Transverse colon (tissue), 4 donors: ENCODE results near the gene DMAP1.

Experiments
- CTCF ChIP-seq, 5 experiments: fragments of 200-600 bp in 3 of 5; fragments of 450-650 bp in 2 of 5; sonication (generic) in 3 of 5; IDR thresholded peaks; 1 replicate in 2 of 5; 2 replicates in 3 of 5; pipeline ENCODE4 v1.5.1; 2016 to 2017; ENCODE audit warnings: antibody characterized with exemption in 5 of 5, inconsistent platforms in 3 of 5, mild to moderate bottlenecking in 2 of 5, moderate library complexity in 1 of 5
- EP300 ChIP-seq: sonication (generic); formaldehyde crosslinking; IDR thresholded peaks from one replicate; pipeline ENCODE4 v1.6.1; 2017; ENCODE audit warnings: antibody characterized with exemption, low read depth
- POLR2A ChIP-seq: fragments of 450-650 bp; IDR thresholded peaks from one replicate; pipeline ENCODE4 v1.6.1; 2016; ENCODE audit warnings: antibody characterized with exemption, mild to moderate bottlenecking, moderate library complexity
- POLR2AphosphoS5 ChIP-seq, 3 donors: sonication (generic); formaldehyde crosslinking; IDR thresholded peaks; one replicate each; pipeline ENCODE4 v1.6.1; 2016; ENCODE audit warnings: antibody characterized with exemption in 3 of 3

GRCh38 chr1:44223187-44223610, 9.9 kb downstream of the DMAP1 start:
- TF ChIP-seq POLR2A: no peak
- TF ChIP-seq CTCF (IDR thresholded peaks at IDR 0.05): no peak
- no peak for TF ChIP-seq POLR2AphosphoS5 (IDR thresholded peaks at IDR 0.05)
- no peak for TF ChIP-seq EP300
